NB4 (cell line): ENCODE results near the gene MAP4K1.

Experiments used
- CTCF ChIP-seq: IDR thresholded peaks from one replicate; pipeline ENCODE4 v1.5.1; 2012; ENCODE audit warnings: low read depth, low read length
- POLR2A ChIP-seq: IDR thresholded peaks from 2 replicates; pipeline ENCODE4 v1.6.1; 2011; ENCODE audit warnings: mild to moderate bottlenecking; ENCODE audit not compliant: insufficient read length; ENCODE audit errors: extremely low read depth

- TF ChIP-seq POLR2A (no peak), CTCF (no peak)
These were observed 52.1 kb downstream of the MAP4K1 start for GRCh38 chr19:38565691-38566105.
